GM12878 (cell line): ENCODE results near the gene SNCB. TPM values are rescaled to one million over a fixed set of nuclear protein-coding genes. Genes with fewer than 3 reads are reported as not detected.

Experiments
- ATAC-seq: fragments of 200-7000 bp; cut with Tn5 transposase; 3 replicates; pipeline ENCODE4 v1.9.1; 2020; ENCODE audit warnings: mild to moderate bottlenecking, moderate library complexity
- BruUV-seq: library from RNA; stranded (reverse); fragments of 400-500 nt; replicated peaks from 2 replicates; lab custom pipeline; 2021; lab: Mats Ljungman, UMichigan
- CTCF ChIA-PET: fragments of 300-600 bp; sonication (Branson Sonifier 250); formaldehyde crosslinking; extraction: SDS; loops from one replicate; lab custom pipeline; 2021; ENCODE audit warnings: inconsistent platforms; lab: Yijun Ruan, JAX
- POLR2A ChIA-PET: fragments of 350-600 bp; formaldehyde crosslinking; extraction: SDS; loops from one replicate; lab custom pipeline; 2021; ENCODE audit warnings: inconsistent platforms; lab: Charles Lee
- RAD21 ChIA-PET: fragments of 300-600 bp; sonication (Branson Sonifier 250); formaldehyde crosslinking; loops from one replicate; lab custom pipeline; 2023; ENCODE audit warnings: antibody characterized with exemption; ENCODE audit not compliant: unreplicated experiment; lab: Charles Lee
- SMC1A ChIA-PET: fragments of 300-600 bp; sonication (Branson Sonifier 250); formaldehyde crosslinking; loops from one replicate; lab custom pipeline; 2023; ENCODE audit not compliant: unreplicated experiment, uncharacterized antibody; lab: Charles Lee
- DNase-seq: peaks from one replicate; pipeline ENCODE4 v3.0.0-alpha.2; 2011; ENCODE audit warnings: low read depth, low spot score
- FAIRE-seq: peaks from 3 replicates; lab custom pipeline; 2011; peaks lifted over from hg19 to GRCh38; lab: Jason Lieb, UNC
- H2AFZ ChIP-seq: 2 replicates; pipeline ENCODE4 v1.6.0; 2011; ENCODE audit warnings: low read depth, low read length, control low read depth; ENCODE audit not compliant: control insufficient read depth
- H3K27ac ChIP-seq: 2 replicates; pipeline ENCODE4 v1.5.1; 2011; ENCODE audit warnings: control low read depth; ENCODE audit not compliant: control insufficient read depth, insufficient read depth
- H3K27me3 ChIP-seq, 2 experiments: replicated peaks in 1 of 2; 2 replicates each; pipeline versions ENCODE4 v1.6.0 to v1.6.1; 2011; ENCODE audit warnings: low read length in 1 of 2; ENCODE audit not compliant: control insufficient read depth in 2 of 2, insufficient read depth in 2 of 2
- H3K36me3 ChIP-seq, 2 experiments: 2 replicates each; pipeline ENCODE4 v1.5.1; 2011; ENCODE audit warnings: low read length in 1 of 2; ENCODE audit not compliant: control insufficient read depth in 2 of 2, insufficient read depth in 2 of 2
- H3K4me1 ChIP-seq: 2 replicates; pipeline ENCODE4 v1.6.1; 2011; ENCODE audit warnings: mild to moderate bottlenecking, low read length, moderate library complexity, mixed read lengths; ENCODE audit not compliant: control insufficient read depth, insufficient read depth
- H3K4me2 ChIP-seq: 2 replicates; pipeline ENCODE4 v1.6.0; 2011; ENCODE audit warnings: control low read depth; ENCODE audit not compliant: control insufficient read depth, insufficient read depth
- H3K4me3 ChIP-seq: fragments of 200-600 bp; sonication (generic); 2 replicates; pipeline ENCODE4 v1.5.1; 2016
- H3K79me2 ChIP-seq: 2 replicates; pipeline ENCODE4 v1.6.0; 2011; ENCODE audit warnings: low read length; ENCODE audit not compliant: control insufficient read depth, insufficient read depth
- H3K9ac ChIP-seq: 2 replicates; pipeline ENCODE4 v1.8.0; 2011; ENCODE audit warnings: low read length, control low read depth, mixed read lengths; ENCODE audit not compliant: control insufficient read depth, insufficient read depth
- H3K9me3 ChIP-seq: replicated peaks from 3 replicates; pipeline ENCODE4 v1.5.1; 2011; ENCODE audit warnings: mild to moderate bottlenecking, low read length; ENCODE audit not compliant: control insufficient read depth, insufficient read depth
- H4K20me1 ChIP-seq: 2 replicates; pipeline ENCODE4 v1.6.0; 2011; ENCODE audit not compliant: control insufficient read depth, insufficient read depth
- HDAC6 ChIP-seq: fragments of 200-600 bp; sonication (generic); IDR thresholded peaks from one replicate; pipeline ENCODE4 v1.8.0; 2017; ENCODE audit warnings: antibody characterized with exemption; ENCODE audit not compliant: unreplicated experiment
- HDGF ChIP-seq: fragments of 450-650 bp; IDR thresholded peaks from 2 replicates; pipeline ENCODE4 v1.6.1; 2016; ENCODE audit warnings: antibody characterized with exemption
- KLF5 ChIP-seq: fragments of 450-650 bp; IDR thresholded peaks from 2 replicates; pipeline ENCODE4 v1.6.1; 2014; ENCODE audit warnings: mild to moderate bottlenecking; ENCODE audit not compliant: partially characterized antibody
- MEF2B ChIP-seq: fragments of 450-650 bp; IDR thresholded peaks from 2 replicates; pipeline ENCODE4 v1.6.1; 2018; ENCODE audit warnings: mild to moderate bottlenecking, moderate library complexity; ENCODE audit not compliant: partially characterized antibody, poor library complexity, severe bottlenecking
- POU2F2 ChIP-seq: IDR thresholded peaks from 3 replicates; pipeline ENCODE4 v1.6.1; 2011; ENCODE audit warnings: low read depth, mild to moderate bottlenecking, low read length, borderline replicate concordance
- ZNF384 ChIP-seq: IDR thresholded peaks from 2 replicates; pipeline ENCODE4 v1.6.1; 2012; ENCODE audit warnings: low read depth, mild to moderate bottlenecking, low read length, improper control_type of control experiment, borderline replicate concordance
- WGBS: methylation state at CpG from one replicate; pipeline ENCODE4 v1.1.6; 2016; ENCODE audit warnings: low lambda C conversion rate; ENCODE audit not compliant: insufficient replicate concordance, insufficient coverage; ENCODE audit errors: missing lambda C conversion rate; 5-methylcytosine and 5-hydroxymethylcytosine counted together
- in situ Hi-C: fragments of 300-500 bp; cut with MboI; formaldehyde crosslinking; loops from 9 replicates; pipeline ENCODE4 v1.14.3; 2018; ENCODE audit warnings: mixed read lengths
- intact Hi-C: fragments of 100-400 bp; cut with micrococcal nuclease; formaldehyde crosslinking; loops from one replicate; pipeline ENCODE4 v1.14.2; 2022; ENCODE audit not compliant: unreplicated experiment
- polyA plus RNA-seq, 11 experiments: library from polyadenylated mRNA; depleted of rRNA in 4 of 11; unstranded in 6 of 11; stranded (reverse) in 5 of 11; fragments of >200 nt; fragmentation: Nextera tagmentation in 4 of 11; fragmentation: Illumina TruSeq in 1 of 11; extraction: Ambion mirVana in 4 of 11; extraction: Trizol in 1 of 11; gene quantifications; 1 replicate in 1 of 11; 2 replicates in 10 of 11; pipeline versions ENCODE4 v1.2.1 to v1.2.3, GENCODE V29; 2011 to 2016; ENCODE audit warnings: inconsistent platforms in 2 of 11, missing spikeins in 2 of 11, low read depth in 1 of 11
- total RNA-seq, 4 experiments: library from RNA; depleted of rRNA in 3 of 4; stranded (reverse); fragments of >200 nt in 3 of 4; fragmentation: Illumina TruSeq in 1 of 4; extraction: Trizol in 1 of 4; gene quantifications; 2 replicates each; pipeline versions ENCODE4 v1.2.1 to v1.2.3, GENCODE V29; 2013 to 2021

Gene SNCB
- total and polyA plus RNA-seq, 10 of the 15 experiments (the other 5 are each of a cell fraction or from before 2014, with no cell fraction given) = 0.75 TPM; not detected in 9

- RAD21 ChIA-PET = no interaction called here
- CTCF ChIA-PET = no interaction called here
- Histone ChIP-seq H3K27ac (no peak overlapping the region), H3K27me3 (peaks cover 5 to 10% of the 10 kb centered on the region in 2 experiments), H3K9me3 (no peaks in the 10 kb centered on the region; the same call in 2 of the 3 replicates), H3K4me1 (peaks cover 13% of the 10 kb centered on the region), H4K20me1 (0 out of 2 replicates have a peak, but pooled peaks cover 3% of the 10 kb centered on the region), H3K4me2 (no peak overlapping the region), H3K79me2 (no peaks in the 10 kb centered on the region), H3K9ac (no peak overlapping the region), H2AFZ (no peak overlapping the region), H3K36me3 (no peaks in the 10 kb centered on the region), H3K4me3 (no peak overlapping the region)
- no peak for DNase-seq
- POLR2A ChIA-PET = no interaction called here
- no peak for FAIRE-seq
- in situ Hi-C loops = no loop called here
- 58% methylated on average over 7 of the region's 7 CpGs for WGBS
- intact Hi-C loops = no loop called here
- TF ChIP-seq KLF5 (no peak), HDAC6 (no peak), HDGF (no peak), MEF2B (no peak), ZNF384 (no peak), POU2F2 (no peak)
- ATAC-seq = no peak
- BruUV-seq = no TSS peak
- SMC1A ChIA-PET = no interaction called here
Measured at GRCh38 chr5:176631383-176632200, 1.3 kb upstream of the SNCB start.
